Measurements from ENCODE around the gene MED23.
A peak's percentile ranks its signal among the peaks of the same experiment; 100 is the strongest.

Gene MED23, protein sequence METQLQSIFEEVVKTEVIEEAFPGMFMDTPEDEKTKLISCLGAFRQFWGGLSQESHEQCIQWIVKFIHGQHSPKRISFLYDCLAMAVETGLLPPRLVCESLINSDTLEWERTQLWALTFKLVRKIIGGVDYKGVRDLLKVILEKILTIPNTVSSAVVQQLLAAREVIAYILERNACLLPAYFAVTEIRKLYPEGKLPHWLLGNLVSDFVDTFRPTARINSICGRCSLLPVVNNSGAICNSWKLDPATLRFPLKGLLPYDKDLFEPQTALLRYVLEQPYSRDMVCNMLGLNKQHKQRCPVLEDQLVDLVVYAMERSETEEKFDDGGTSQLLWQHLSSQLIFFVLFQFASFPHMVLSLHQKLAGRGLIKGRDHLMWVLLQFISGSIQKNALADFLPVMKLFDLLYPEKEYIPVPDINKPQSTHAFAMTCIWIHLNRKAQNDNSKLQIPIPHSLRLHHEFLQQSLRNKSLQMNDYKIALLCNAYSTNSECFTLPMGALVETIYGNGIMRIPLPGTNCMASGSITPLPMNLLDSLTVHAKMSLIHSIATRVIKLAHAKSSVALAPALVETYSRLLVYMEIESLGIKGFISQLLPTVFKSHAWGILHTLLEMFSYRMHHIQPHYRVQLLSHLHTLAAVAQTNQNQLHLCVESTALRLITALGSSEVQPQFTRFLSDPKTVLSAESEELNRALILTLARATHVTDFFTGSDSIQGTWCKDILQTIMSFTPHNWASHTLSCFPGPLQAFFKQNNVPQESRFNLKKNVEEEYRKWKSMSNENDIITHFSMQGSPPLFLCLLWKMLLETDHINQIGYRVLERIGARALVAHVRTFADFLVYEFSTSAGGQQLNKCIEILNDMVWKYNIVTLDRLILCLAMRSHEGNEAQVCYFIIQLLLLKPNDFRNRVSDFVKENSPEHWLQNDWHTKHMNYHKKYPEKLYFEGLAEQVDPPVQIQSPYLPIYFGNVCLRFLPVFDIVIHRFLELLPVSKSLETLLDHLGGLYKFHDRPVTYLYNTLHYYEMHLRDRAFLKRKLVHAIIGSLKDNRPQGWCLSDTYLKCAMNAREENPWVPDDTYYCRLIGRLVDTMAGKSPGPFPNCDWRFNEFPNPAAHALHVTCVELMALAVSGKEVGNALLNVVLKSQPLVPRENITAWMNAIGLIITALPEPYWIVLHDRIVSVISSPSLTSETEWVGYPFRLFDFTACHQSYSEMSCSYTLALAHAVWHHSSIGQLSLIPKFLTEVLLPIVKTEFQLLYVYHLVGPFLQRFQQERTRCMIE (N-terminal part only)

GRCh38 chr6:131627724-131628682 is at the start of gene MED23:
TSS of gene MED23 (minus strand) at chr6:131628242. CDS start at chr6:131628049, 193 bp downstream.
- peak; percentile 86 for DNase-seq (ENCODE audit: low read depth)

DNA sequence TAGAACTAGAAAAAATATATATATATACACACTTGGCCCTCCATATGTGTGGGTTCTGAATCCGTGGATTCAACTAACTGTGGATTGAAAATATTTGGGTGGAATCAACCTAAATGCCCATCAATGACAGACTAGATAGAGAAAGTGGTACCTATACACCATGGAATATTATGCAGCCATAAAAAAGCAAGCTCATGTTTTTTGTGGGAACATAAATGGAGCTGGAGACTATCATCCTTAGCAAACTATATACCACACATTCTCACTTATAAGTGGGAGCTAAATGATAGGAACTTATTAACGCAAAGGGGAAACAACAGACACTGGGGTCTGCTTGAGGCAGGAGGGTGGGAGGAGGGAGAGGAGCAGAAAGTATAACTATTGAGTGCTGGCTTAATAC is 45.1 kb upstream of the MED23 start:
- DNase-seq (ENCODE audit: low read depth), result no peak

DNA sequence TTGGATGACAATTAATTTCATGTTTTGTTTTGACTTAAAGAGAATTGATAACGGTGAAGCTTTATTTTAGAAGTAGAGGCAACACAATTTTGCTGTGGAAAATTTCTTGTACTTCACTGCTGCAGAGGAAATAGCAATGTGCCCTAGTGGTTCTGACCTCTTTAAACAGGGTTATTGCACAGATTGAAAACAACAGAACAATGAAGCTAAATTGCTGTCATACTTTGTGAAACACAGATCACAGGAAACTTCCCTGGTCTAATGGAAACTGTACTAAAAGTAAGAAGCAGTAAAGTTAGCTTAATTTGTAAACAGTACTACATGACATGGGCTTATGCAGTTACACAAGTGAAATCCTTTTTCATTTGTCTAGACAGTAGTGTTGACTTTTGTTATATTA is 41.8 kb upstream of the MED23 start:
- no peak for DNase-seq (ENCODE audit: low read depth)

- DNase-seq (ENCODE audit: low read depth), result no peak
Observed at GRCh38 chr6:131663578-131664165, 35.6 kb upstream of the MED23 start.

DNA sequence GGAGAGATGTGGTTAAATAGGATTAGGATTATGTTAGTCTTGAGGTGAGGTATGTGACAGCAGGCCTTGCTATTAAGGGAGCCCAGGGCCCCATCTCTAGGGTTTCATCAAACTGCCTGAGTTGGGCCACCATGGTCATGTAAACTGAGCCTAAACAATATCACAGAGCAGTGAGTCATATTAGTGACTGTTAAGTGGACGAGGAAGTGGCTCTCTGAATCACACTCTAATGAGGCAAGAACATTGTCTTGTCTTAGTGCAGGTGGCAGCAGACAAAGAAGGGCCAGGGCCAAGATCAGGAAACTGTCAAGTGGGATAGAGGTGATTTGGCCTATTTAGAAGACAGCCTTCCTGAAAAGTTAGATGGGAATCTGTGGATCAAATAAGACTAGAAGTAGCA is 32.2 kb upstream of the MED23 start:
- DNase-seq (ENCODE audit: low read depth), result no peak

- no peak for DNase-seq (ENCODE audit: low read depth)
Observed at GRCh38 chr6:131658287-131658686, 30.2 kb upstream of the MED23 start.

- peak; percentile 47 for DNase-seq (ENCODE audit: low read depth)
Observed at GRCh38 chr6:131657630-131658111, 29.6 kb upstream of the MED23 start.

DNA sequence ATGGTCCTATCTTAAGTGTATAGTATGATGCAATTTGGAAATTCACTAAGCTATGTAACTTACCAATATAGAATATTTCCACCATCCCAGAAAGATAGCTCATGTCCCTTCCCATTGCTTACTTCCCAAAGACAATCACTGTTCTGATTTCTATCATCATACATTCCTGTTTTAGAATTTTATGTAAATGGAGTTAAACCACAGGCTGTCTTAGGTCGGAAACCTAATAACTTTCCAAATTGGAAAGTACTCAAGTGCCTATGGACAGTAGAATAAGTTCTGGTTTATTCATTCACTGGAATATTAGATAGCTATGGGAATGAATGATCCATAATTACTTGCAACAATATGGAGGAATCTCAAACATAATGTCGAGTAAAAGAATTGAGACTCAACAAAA is 29.2 kb upstream of the MED23 start:
- no peak for DNase-seq (ENCODE audit: low read depth)

DNA sequence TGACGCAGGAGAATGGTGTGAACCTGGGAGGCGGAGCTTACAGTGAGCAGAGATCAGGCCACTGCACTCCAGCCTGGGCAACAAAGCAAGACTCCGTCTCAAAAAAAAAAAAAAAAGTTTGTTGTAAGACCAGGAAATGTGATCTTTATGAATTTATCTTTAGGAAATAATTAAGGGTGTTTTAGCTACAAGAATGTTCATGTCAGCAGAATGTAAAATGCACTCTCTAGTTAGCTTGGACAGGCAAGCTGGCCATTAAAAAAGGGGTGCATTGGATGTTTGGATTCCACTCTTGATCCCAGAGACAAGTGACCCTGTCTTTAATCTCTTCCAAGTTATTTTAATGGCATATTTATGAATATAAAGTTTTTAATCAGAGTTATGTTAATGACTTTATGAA is 28.6 kb upstream of the MED23 start:
- DNase-seq (ENCODE audit: low read depth), result no peak

- DNase-seq (ENCODE audit: low read depth), result no peak
Observed at GRCh38 chr6:131655951-131656350, 27.9 kb upstream of the MED23 start.

- DNase-seq (ENCODE audit: low read depth), result no peak
Observed at GRCh38 chr6:131655387-131655786, 27.3 kb upstream of the MED23 start.

- DNase-seq (ENCODE audit: low read depth), result no peak
Observed at GRCh38 chr6:131654326-131654725, 26.3 kb upstream of the MED23 start.

GRCh38 chr6:131652472-131652871 is 24.4 kb upstream of the MED23 start:
- no peak for DNase-seq (ENCODE audit: low read depth)

DNA sequence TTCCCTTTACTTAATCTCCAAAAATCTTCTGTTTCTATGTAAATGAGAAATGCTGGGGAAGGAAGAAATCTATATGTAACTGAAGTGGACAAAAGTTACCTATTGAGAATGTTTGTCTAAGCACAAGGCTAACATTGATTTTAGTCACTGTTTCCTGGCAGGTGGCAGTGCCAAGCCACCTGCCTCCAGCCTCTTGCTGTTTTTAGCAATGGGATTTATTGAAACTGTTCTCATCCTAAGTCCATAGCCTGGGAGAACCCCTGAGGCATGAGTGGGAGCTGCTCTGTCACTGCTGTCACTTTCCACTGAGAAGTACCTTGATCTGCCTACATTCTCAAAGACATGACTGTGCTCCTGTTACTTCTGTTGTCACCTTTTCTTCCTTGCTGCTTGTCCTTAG is 23.7 kb upstream of the MED23 start:
- no peak for DNase-seq (ENCODE audit: low read depth)

DNA sequence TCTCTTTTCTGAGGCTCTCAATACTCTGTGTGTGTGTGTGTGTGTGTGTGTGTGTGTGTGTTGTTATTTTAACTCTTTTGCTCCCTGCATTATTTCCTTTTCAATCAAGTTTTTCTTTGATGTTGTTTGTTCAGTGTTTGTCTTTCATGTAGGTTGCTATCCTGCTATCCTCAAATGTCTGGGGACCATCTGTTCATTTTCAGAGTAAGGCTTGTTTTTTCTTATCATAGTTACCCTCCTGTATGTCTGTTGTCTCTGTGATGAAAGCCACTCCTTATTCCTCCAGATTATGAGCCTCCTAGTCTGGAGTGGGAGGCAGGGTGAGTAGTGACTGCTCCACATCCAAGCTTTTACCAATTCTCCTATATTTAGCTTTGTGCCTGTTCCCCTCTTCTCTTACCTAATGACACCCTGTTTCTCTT is 18.2 kb upstream of the MED23 start:
- DNase-seq (ENCODE audit: low read depth), result no peak

DNA sequence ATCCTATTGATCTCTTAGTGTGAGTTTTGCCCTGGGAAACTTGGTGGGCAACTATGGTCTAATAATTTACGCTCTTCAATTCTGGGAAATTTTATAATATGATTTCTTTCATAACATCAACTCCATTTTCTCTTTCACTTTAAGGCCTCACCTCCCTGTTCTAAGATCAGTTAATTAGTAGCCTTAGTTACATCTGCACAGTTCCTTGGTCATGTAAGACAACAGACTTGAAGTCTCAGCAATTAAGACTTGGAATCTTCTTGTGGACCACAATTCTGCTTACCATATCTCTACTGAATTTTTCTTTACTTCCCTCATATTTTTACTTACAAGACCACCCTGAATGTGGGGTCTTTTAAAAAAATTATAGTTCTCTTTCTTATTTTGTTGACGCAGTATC is 17.8 kb upstream of the MED23 start:
- DNase-seq (ENCODE audit: low read depth), result no peak

- DNase-seq (ENCODE audit: low read depth), result no peak
Observed at GRCh38 chr6:131644921-131645320, 16.9 kb upstream of the MED23 start.

DNA sequence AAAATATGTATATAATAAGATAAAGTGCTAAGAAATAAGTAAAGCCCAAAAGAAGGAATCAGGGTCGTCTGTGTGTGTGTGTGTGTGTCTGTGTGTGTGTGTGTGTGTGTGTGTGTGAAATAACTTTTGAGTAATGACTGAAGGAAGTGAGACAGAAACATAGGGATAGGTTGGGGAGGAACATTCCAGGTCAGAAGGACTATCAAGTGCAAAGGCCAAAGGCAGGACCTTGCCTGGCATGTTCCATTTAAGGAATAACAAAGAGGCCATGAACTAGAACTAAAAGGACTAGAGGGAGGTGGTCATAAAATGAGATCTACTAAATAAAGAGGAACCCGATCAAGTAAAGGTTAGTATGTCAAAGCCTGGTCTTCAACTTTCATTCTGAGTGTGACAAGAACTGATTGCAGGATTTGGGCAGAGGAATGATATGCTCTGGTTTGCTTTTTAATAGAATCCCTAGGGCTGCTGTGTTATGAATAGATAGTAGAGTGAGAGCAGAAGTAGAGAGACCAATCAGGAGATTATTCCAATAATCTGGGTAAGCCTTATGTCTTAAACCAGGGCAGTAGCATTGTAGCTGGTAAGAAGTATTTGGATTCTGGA is 15.9 kb upstream of the MED23 start:
- no peak for DNase-seq (ENCODE audit: low read depth)

GRCh38 chr6:131642987-131643611 is 15.1 kb upstream of the MED23 start:
- no peak for DNase-seq (ENCODE audit: low read depth)

GRCh38 chr6:131642565-131642964 is 14.5 kb upstream of the MED23 start:
- DNase-seq (ENCODE audit: low read depth), result no peak

Data from CMK (cell line).